Activated CD4-positive, alpha-beta memory T cell treated with anti-CD3 and anti-CD28 coated beads for 36 hours (primary cell): Measurements from ENCODE around the gene DLGAP1. TPM values are rescaled to one million over a fixed set of nuclear protein-coding genes. Genes with fewer than 3 reads are reported as not detected.

Experiments
- CTCF ChIA-PET: fragments of 350-600 bp; sonication (Branson Sonifier 250); formaldehyde crosslinking; loops from one replicate; lab custom pipeline; 2021; ENCODE audit warnings: antibody characterized with exemption, inconsistent platforms; lab: Charles Lee
- POLR2A ChIA-PET: fragments of 350-600 bp; sonication (Branson Sonifier 250); formaldehyde crosslinking; loops from one replicate; lab custom pipeline; 2021; ENCODE audit warnings: antibody characterized with exemption; lab: Charles Lee
- DNase-seq: peaks from one replicate; pipeline ENCODE4 v3.0.0-alpha.2; 2020
- H3K27ac Mint-ChIP-seq: one replicate; pipeline ENCODE4 v1.8.0; 2021; ENCODE audit warnings: mixed read lengths
- H3K27me3 Mint-ChIP-seq: one replicate; pipeline ENCODE4 v1.8.0; 2021; ENCODE audit warnings: mixed read lengths
- H3K36me3 Mint-ChIP-seq: one replicate; pipeline ENCODE4 v1.8.0; 2021; ENCODE audit warnings: mixed read lengths
- H3K4me1 Mint-ChIP-seq: one replicate; pipeline ENCODE4 v1.8.0; 2021; ENCODE audit warnings: low read depth, mixed read lengths
- H3K4me3 Mint-ChIP-seq: one replicate; pipeline ENCODE4 v1.8.0; 2021; ENCODE audit warnings: mild to moderate bottlenecking, mixed read lengths
- H3K9me3 Mint-ChIP-seq: one replicate; pipeline ENCODE4 v1.8.0; 2021; ENCODE audit warnings: mixed read lengths
- intact Hi-C: fragments of 100-400 bp; cut with micrococcal nuclease; formaldehyde crosslinking; loops from one replicate; pipeline ENCODE4 v1.15.1; 2023
- total RNA-seq, 2 experiments: library from RNA; stranded (reverse); gene quantifications; one replicate each; pipeline ENCODE4 v1.2.3, GENCODE V29; 2021

Gene DLGAP1
- total RNA-seq, 2 experiments from 2014 or later = 0.45 to 1.0 TPM

- Mint-ChIP-seq H3K9me3 (no peaks in the 10 kb centered on the region), H3K27me3 (no peaks in the 10 kb centered on the region)
- POLR2A ChIA-PET = no interaction called here
Observed at GRCh38 chr18:3669376-3669775, 785.7 kb downstream of the DLGAP1 start.

GRCh38 chr18:3667255-3668137 is 787.6 kb downstream of the DLGAP1 start:
- Mint-ChIP-seq H3K9me3 (no peaks in the 10 kb centered on the region), H3K27ac (no peak overlapping the region), H3K4me1 (peaks cover 16% of the 10 kb centered on the region), H3K27me3 (no peaks in the 10 kb centered on the region), H3K36me3 (no peaks in the 10 kb centered on the region), H3K4me3 (no peak overlapping the region)
- CTCF ChIA-PET = interaction anchor here (0.8 to 8.7 kb wide), 28 partner anchors 12 to 401 kb away, joined by 3 to 275 read pairs (median 10); no protein-coding TSS in a partner anchor
- DNase-seq = no peak
- intact Hi-C loops = loop anchor here (2.0 to 5.0 kb wide), 4 partner anchors 125 to 370 kb away; no protein-coding TSS in a partner anchor
- POLR2A ChIA-PET = interaction anchor here (0.5 to 1.0 kb wide), 2 partner anchors 71 to 208 kb away, joined by 3 to 8 read pairs; no protein-coding TSS in a partner anchor

More at GRCh38 chr18:3669376-3669775, 785.7 kb downstream of the DLGAP1 start:
- no peak overlapping the region for H3K4me3 Mint-ChIP-seq
- CTCF ChIA-PET = interaction anchor here (0.6 kb wide), 1 partner anchor 388 kb away, joined by 3 read pairs; no protein-coding TSS in a partner anchor
- no peak for DNase-seq
- intact Hi-C loops = loop anchor here (5.0 kb wide), 2 partner anchors 127 to 372 kb away; no protein-coding TSS in a partner anchor
- H3K27ac Mint-ChIP-seq = no peak overlapping the region
- H3K36me3 Mint-ChIP-seq = no peaks in the 10 kb centered on the region
- peaks cover 14% of the 10 kb centered on the region for H3K4me1 Mint-ChIP-seq

GRCh38 chr18:3666526-3667254 is 788.4 kb downstream of the DLGAP1 start:
- no peak for DNase-seq
- ChIA-PET CTCF (interaction anchor here (0.6 to 8.7 kb wide), 73 partner anchors 8 to 931 kb away, joined by 3 to 275 read pairs (median 6); no protein-coding TSS in a partner anchor), POLR2A (interaction anchor here (0.8 to 2.1 kb wide), 6 partner anchors 63 to 370 kb away, joined by 3 to 7 read pairs (median 4); no protein-coding TSS in a partner anchor)
- no peaks in the 10 kb centered on the region for H3K27me3 Mint-ChIP-seq
- H3K36me3 Mint-ChIP-seq = no peaks in the 10 kb centered on the region
- peaks cover 21% of the 10 kb centered on the region for H3K4me1 Mint-ChIP-seq
- no peak overlapping the region for H3K4me3 Mint-ChIP-seq
- no peak overlapping the region for H3K27ac Mint-ChIP-seq
- intact Hi-C loops = loop anchor here (1.0 to 5.0 kb wide), 7 partner anchors 13 to 385 kb away; no protein-coding TSS in a partner anchor
- no peaks in the 10 kb centered on the region for H3K9me3 Mint-ChIP-seq

- ChIA-PET CTCF (interaction anchor here (0.7 to 8.7 kb wide), 78 partner anchors 9 to 514 kb away, joined by 3 to 275 read pairs (median 6); no protein-coding TSS in a partner anchor), POLR2A (interaction anchor here (0.8 to 2.1 kb wide), 6 partner anchors 62 to 369 kb away, joined by 3 to 7 read pairs (median 4); no protein-coding TSS in a partner anchor)
- H3K27me3 Mint-ChIP-seq = no peaks in the 10 kb centered on the region
- H3K9me3 Mint-ChIP-seq = no peaks in the 10 kb centered on the region
- no peak overlapping the region for H3K4me3 Mint-ChIP-seq
- H3K4me1 Mint-ChIP-seq = peaks cover 23% of the 10 kb centered on the region
- no peak overlapping the region for H3K27ac Mint-ChIP-seq
- intact Hi-C loops = loop anchor here (1.0 to 5.0 kb wide), 8 partner anchors 13 to 385 kb away; no protein-coding TSS in a partner anchor
- H3K36me3 Mint-ChIP-seq = no peaks in the 10 kb centered on the region
- DNase-seq = peak; percentile 81
Observed at GRCh38 chr18:3665780-3666525, 789.2 kb downstream of the DLGAP1 start.

GRCh38 chr18:3665204-3665603 is 789.9 kb downstream of the DLGAP1 start:
- intact Hi-C loops = loop anchor here (2.0 to 5.0 kb wide), 3 partner anchors 40 to 368 kb away; no protein-coding TSS in a partner anchor
- Mint-ChIP-seq H3K9me3 (no peaks in the 10 kb centered on the region), H3K4me1 (peaks cover 23% of the 10 kb centered on the region)

GRCh38 chr18:3664563-3665178 is 790.4 kb downstream of the DLGAP1 start:
- Mint-ChIP-seq H3K27ac (no peak overlapping the region), H3K27me3 (no peaks in the 10 kb centered on the region), H3K9me3 (no peaks in the 10 kb centered on the region), H3K4me3 (no peak overlapping the region), H3K4me1 (peaks cover 23% of the 10 kb centered on the region), H3K36me3 (no peaks in the 10 kb centered on the region)
- peak; percentile 24 for DNase-seq
- intact Hi-C loops = loop anchor here (2.0 to 5.0 kb wide), 3 partner anchors 40 to 367 kb away; no protein-coding TSS in a partner anchor
- ChIA-PET CTCF (interaction anchor here (0.6 to 8.7 kb wide), 34 partner anchors 11 to 688 kb away, joined by 3 to 275 read pairs (median 7); partner anchors contain the start of gene MYL12B), POLR2A (interaction anchor here (0.7 to 2.1 kb wide), 3 partner anchors 12 to 367 kb away, joined by 3 to 7 read pairs (median 4); no protein-coding TSS in a partner anchor)

More at GRCh38 chr18:3665204-3665603, 789.9 kb downstream of the DLGAP1 start:
- Mint-ChIP-seq H3K36me3 (no peaks in the 10 kb centered on the region), H3K27ac (no peak overlapping the region), H3K4me3 (no peak overlapping the region), H3K27me3 (no peaks in the 10 kb centered on the region)
- CTCF ChIA-PET = interaction anchor here (0.6 to 8.7 kb wide), 49 partner anchors 10 to 513 kb away, joined by 3 to 275 read pairs (median 7); partner anchors contain the start of gene MYL12B
- no peak for DNase-seq
- POLR2A ChIA-PET = interaction anchor here (1.1 to 2.1 kb wide), 4 partner anchors 12 to 368 kb away, joined by 3 to 7 read pairs (median 6); no protein-coding TSS in a partner anchor

GRCh38 chr18:3663870-3664512 is 791.1 kb downstream of the DLGAP1 start:
- no peak overlapping the region for H3K4me3 Mint-ChIP-seq
- no peaks in the 10 kb centered on the region for H3K27me3 Mint-ChIP-seq
- intact Hi-C loops = loop anchor here (2.0 kb wide), 2 partner anchors 39 to 215 kb away; no protein-coding TSS in a partner anchor
- ChIA-PET CTCF (interaction anchor here (0.7 to 8.7 kb wide), 17 partner anchors 10 to 687 kb away, joined by 3 to 275 read pairs (median 9); partner anchors contain the start of gene MYL12B), POLR2A (interaction anchor here (0.7 to 1.1 kb wide), 2 partner anchors 11 to 367 kb away, joined by 3 to 4 read pairs; no protein-coding TSS in a partner anchor)
- no peaks in the 10 kb centered on the region for H3K9me3 Mint-ChIP-seq
- peaks cover 23% of the 10 kb centered on the region for H3K4me1 Mint-ChIP-seq
- DNase-seq = no peak
- no peak overlapping the region for H3K27ac Mint-ChIP-seq
- no peaks in the 10 kb centered on the region for H3K36me3 Mint-ChIP-seq

GRCh38 chr18:3661989-3662388 is 793.1 kb downstream of the DLGAP1 start:
- H3K4me3 Mint-ChIP-seq = no peak overlapping the region
- no peaks in the 10 kb centered on the region for H3K27me3 Mint-ChIP-seq
- peaks cover 23% of the 10 kb centered on the region for H3K4me1 Mint-ChIP-seq
- no peak overlapping the region for H3K27ac Mint-ChIP-seq
- DNase-seq = no peak
- ChIA-PET POLR2A (no interaction called here), CTCF (interaction anchor here (0.7 to 8.7 kb wide), 4 partner anchors 76 to 382 kb away, joined by 4 to 275 read pairs (median 6); no protein-coding TSS in a partner anchor)
- intact Hi-C loops = loop anchor here (2.0 kb wide), 1 partner anchor 213 kb away; no protein-coding TSS in a partner anchor
- no peaks in the 10 kb centered on the region for H3K9me3 Mint-ChIP-seq
- H3K36me3 Mint-ChIP-seq = no peaks in the 10 kb centered on the region

GRCh38 chr18:3660739-3661515 is 794.2 kb downstream of the DLGAP1 start:
- intact Hi-C loops = no loop called here
- Mint-ChIP-seq H3K9me3 (no peaks in the 10 kb centered on the region), H3K4me3 (no peak overlapping the region), H3K4me1 (peaks cover 20% of the 10 kb centered on the region), H3K36me3 (no peaks in the 10 kb centered on the region), H3K27ac (no peak overlapping the region), H3K27me3 (no peaks in the 10 kb centered on the region)
- no peak for DNase-seq
- CTCF ChIA-PET = interaction anchor here (1.2 to 8.7 kb wide), 3 partner anchors 75 to 381 kb away, joined by 5 to 275 read pairs (median 8); no protein-coding TSS in a partner anchor
- POLR2A ChIA-PET = interaction anchor here (0.6 kb wide), 2 partner anchors 213 to 389 kb away, joined by 4 read pairs; no protein-coding TSS in a partner anchor
